Measurements from ENCODE around the gene ABCB11.
"Not testable (repeated sequence)": the region's sequence is repeated elsewhere in the genome, so short reads cannot be mapped to it uniquely, and the experiment has no call there.

Gene ABCB11

GRCh38 chr2:169031202-169031601, at the start of gene ABCB11:
Gene ABCB11, minus strand, starts transcription at chr2:169031324. Its CDS starts 13,199 bp downstream, at chr2:169018125.
- DNase-seq: no peak

- DNase-seq: no peak
Observed at GRCh38 chr2:169080250-169081069, 49.3 kb upstream of the ABCB11 start.

GRCh38 chr2:169077674-169078240, 46.6 kb upstream of the ABCB11 start:
- no peak for DNase-seq

GRCh38 chr2:169073963-169074751, 43.0 kb upstream of the ABCB11 start:
- DNase-seq: no peak

- DNase-seq: no peak
Observed at GRCh38 chr2:169073211-169073962, 42.3 kb upstream of the ABCB11 start.

- no peak for DNase-seq
Observed at GRCh38 chr2:169072163-169072925, 41.2 kb upstream of the ABCB11 start.

GRCh38 chr2:169071455-169071854, 40.3 kb upstream of the ABCB11 start:
- DNase-seq: no peak

- DNase-seq: no peak
Observed at GRCh38 chr2:169069833-169070232, 38.7 kb upstream of the ABCB11 start.

- DNase-seq: no peak
Observed at GRCh38 chr2:169069341-169069740, 38.2 kb upstream of the ABCB11 start, which contains the start of gene DHRS9. Gene DHRS9, plus strand, starts transcription at chr2:169069563. Its CDS starts 12,019 bp downstream, at chr2:169081582.

GRCh38 chr2:169066897-169067296, 35.8 kb upstream of the ABCB11 start:
- no peak for DNase-seq

- no peak for DNase-seq
Observed at GRCh38 chr2:169065864-169066517, 34.9 kb upstream of the ABCB11 start.

GRCh38 chr2:169065422-169065821, 34.3 kb upstream of the ABCB11 start:
- no peak for DNase-seq

- DNase-seq: not testable (repeated sequence)
Observed at GRCh38 chr2:169064199-169064598, 33.1 kb upstream of the ABCB11 start.

- DNase-seq: not testable (repeated sequence)
Observed at GRCh38 chr2:169054575-169054974, 23.5 kb upstream of the ABCB11 start.

- no peak for DNase-seq
Observed at GRCh38 chr2:169050476-169051240, 19.5 kb upstream of the ABCB11 start.

- DNase-seq: no peak
Observed at GRCh38 chr2:169049142-169049541, 18.0 kb upstream of the ABCB11 start.

GRCh38 chr2:169047256-169048250, 16.4 kb upstream of the ABCB11 start:
- DNase-seq: no peak

GRCh38 chr2:169046440-169047151, 15.5 kb upstream of the ABCB11 start:
- DNase-seq: no peak

- DNase-seq: no peak
Observed at GRCh38 chr2:169042856-169043255, 11.7 kb upstream of the ABCB11 start.
